A549 (cell line): ENCODE results near the gene RPS6KC1. TPM values are rescaled to one million over a fixed set of nuclear protein-coding genes. Genes with fewer than 3 reads are reported as not detected.

Experiments
- ATAC-seq, 2 experiments: fragments of 200-7000 bp in 1 of 2; fragments of >200 bp in 1 of 2; cut with Nextera tagmentation in 1 of 2; cut with Tn5 transposase in 1 of 2; 3 replicates each; pipeline versions ENCODE4 v1.8.0 to v1.9.1; 2018 to 2020; ENCODE audit warnings: mild to moderate bottlenecking in 1 of 2, moderate library complexity in 1 of 2
- CTCF ChIA-PET: fragments of 300-600 bp; sonication (Branson Sonifier 250); formaldehyde crosslinking; extraction: SDS; loops from one replicate; lab custom pipeline; 2021; ENCODE audit warnings: antibody characterized with exemption, inconsistent platforms; lab: Yijun Ruan, JAX
- POLR2A ChIA-PET: fragments of 350-600 bp; formaldehyde crosslinking; extraction: SDS; loops from one replicate; lab custom pipeline; 2021; ENCODE audit warnings: antibody characterized with exemption, inconsistent platforms; lab: Yijun Ruan, JAX
- DNase-seq, 2 experiments: peaks; one replicate each; pipeline versions ENCODE4 v3.0.0 to v3.0.0-alpha.2; 2011 to 2016; ENCODE audit warnings: low read depth in 1 of 2, low spot score in 1 of 2
- FAIRE-seq: peaks from 2 replicates; lab custom pipeline; 2011; peaks lifted over from hg19 to GRCh38; lab: Jason Lieb, UNC
- H3K27ac ChIP-seq, 2 experiments: fragments of >200 bp; sonication (Bioruptor Twin); formaldehyde crosslinking; 3 replicates each; pipeline ENCODE4 v1.5.1; 2016 to 2017
- H3K4me1 ChIP-seq: fragments of >200 bp; sonication (Bioruptor Twin); formaldehyde crosslinking; 3 replicates; pipeline ENCODE4 v1.6.1; 2016
- H3K4me2 ChIP-seq: fragments of >200 bp; sonication (Bioruptor Twin); formaldehyde crosslinking; 3 replicates; pipeline ENCODE4 v1.6.1; 2016
- H3K4me3 ChIP-seq: fragments of >200 bp; sonication (Bioruptor Twin); formaldehyde crosslinking; 3 replicates; pipeline ENCODE4 v1.5.1; 2016
- H3K9me3 ChIP-seq: fragments of >200 bp; sonication (Bioruptor Twin); formaldehyde crosslinking; 3 replicates; pipeline ENCODE4 v1.6.1; 2016
- ATOH8 ChIP-seq: fragments of 250-450 bp; sonication (Bioruptor Pico); IDR thresholded peaks from 2 replicates; pipeline ENCODE4 v1.5.0; 2020; ENCODE audit warnings: low read depth, mild to moderate bottlenecking, moderate library complexity
- BHLHE40 ChIP-seq: IDR thresholded peaks from 2 replicates; pipeline ENCODE4 v1.6.1; 2012; ENCODE audit warnings: low read depth, low read length, inconsistent platforms
- CBX2 ChIP-seq: fragments of 200-600 bp; sonication (generic); IDR thresholded peaks from 2 replicates; pipeline ENCODE4 v1.6.1; 2016; ENCODE audit warnings: low read depth, mild to moderate bottlenecking, borderline replicate concordance
- CBX8 ChIP-seq: fragments of 200-600 bp; sonication (generic); IDR thresholded peaks from 2 replicates; pipeline ENCODE4 v1.6.1; 2016
- CEBPB ChIP-seq, 2 experiments: fragments of >200 bp in 1 of 2; sonication (Bioruptor Twin) in 1 of 2; formaldehyde crosslinking in 1 of 2; IDR thresholded peaks; 2 replicates each; pipeline ENCODE4 v1.6.1; 2012 to 2016
- CTCF ChIP-seq: fragments of >200 bp; sonication (Bioruptor Twin); formaldehyde crosslinking; IDR thresholded peaks from 3 replicates; pipeline ENCODE4 v1.5.1; 2016
- EHMT2 ChIP-seq: fragments of 200-600 bp; sonication (generic); IDR thresholded peaks from 2 replicates; pipeline ENCODE4 v1.6.1; 2016; ENCODE audit warnings: antibody characterized with exemption, low read depth, mild to moderate bottlenecking, moderate library complexity
- EP300 ChIP-seq, 2 experiments: fragments of >200 bp; sonication (Bioruptor Twin); formaldehyde crosslinking; IDR thresholded peaks; 2 replicates in 1 of 2; 3 replicates in 1 of 2; pipeline ENCODE4 v1.6.1; 2016 to 2017
- FOSB ChIP-seq: fragments of 250-450 bp; sonication (Bioruptor Pico); IDR thresholded peaks from 2 replicates; pipeline ENCODE4 v1.5.0; 2020; ENCODE audit warnings: mild to moderate bottlenecking, moderate library complexity
- FOSL2 ChIP-seq, 2 experiments: fragments of 450-650 bp in 1 of 2; fragments of >200 bp in 1 of 2; sonication (Bioruptor Twin) in 1 of 2; formaldehyde crosslinking; IDR thresholded peaks; 2 replicates each; pipeline versions ENCODE4 v1.5.0 to v1.6.1; 2016 to 2020; ENCODE audit warnings: mild to moderate bottlenecking in 1 of 2, moderate library complexity in 1 of 2
- HDAC2 ChIP-seq: fragments of 200-600 bp; sonication (generic); IDR thresholded peaks from 2 replicates; pipeline ENCODE4 v1.6.1; 2016
- HOXB13 ChIP-seq: fragments of 250-450 bp; sonication (Bioruptor Pico); IDR thresholded peaks from 2 replicates; pipeline ENCODE4 v1.5.0; 2020; ENCODE audit warnings: low read depth, mild to moderate bottlenecking, moderate library complexity
- HOXB5 ChIP-seq: fragments of 250-450 bp; sonication (Bioruptor Pico); IDR thresholded peaks from 2 replicates; pipeline ENCODE4 v1.5.0; 2020; ENCODE audit warnings: mild to moderate bottlenecking, moderate library complexity
- JUN ChIP-seq, 2 experiments: fragments of >200 bp; sonication (Bioruptor Twin); formaldehyde crosslinking; IDR thresholded peaks; 2 replicates in 1 of 2; 3 replicates in 1 of 2; pipeline ENCODE4 v1.6.1; 2016 to 2017
- KDM1A ChIP-seq: fragments of 200-600 bp; sonication (generic); IDR thresholded peaks from 2 replicates; pipeline ENCODE4 v1.6.1; 2016; ENCODE audit warnings: low read depth, mild to moderate bottlenecking
- KDM5A ChIP-seq: fragments of 200-600 bp; sonication (generic); IDR thresholded peaks from 2 replicates; pipeline ENCODE4 v1.6.1; 2016; ENCODE audit warnings: antibody characterized with exemption, mild to moderate bottlenecking
- NPAS2 ChIP-seq: fragments of 250-450 bp; sonication (Bioruptor Pico); IDR thresholded peaks from 2 replicates; pipeline ENCODE4 v1.8.0; 2022; ENCODE audit warnings: mild to moderate bottlenecking, moderate library complexity, borderline replicate concordance
- NR3C1 ChIP-seq: fragments of >200 bp; sonication (Bioruptor Twin); formaldehyde crosslinking; IDR thresholded peaks from 3 replicates; pipeline ENCODE4 v1.6.1; 2017
- POLR2AphosphoS2 ChIP-seq: conservative IDR thresholded peaks from 2 replicates; pipeline ENCODE4 v1.6.1; 2012; ENCODE audit warnings: low read length, improper control_type of control experiment, inconsistent platforms
- RAD21 ChIP-seq, 2 experiments: fragments of >200 bp in 1 of 2; sonication (Bioruptor Twin) in 1 of 2; formaldehyde crosslinking in 1 of 2; IDR thresholded peaks in 1 of 2; conservative IDR thresholded peaks in 1 of 2; 2 replicates in 1 of 2; 3 replicates in 1 of 2; pipeline ENCODE4 v1.6.1; 2012 to 2018; ENCODE audit warnings: inconsistent platforms in 1 of 2
- RCOR1 ChIP-seq: fragments of 150-350 bp; IDR thresholded peaks from 2 replicates; pipeline ENCODE4 v1.6.1; 2014; ENCODE audit warnings: antibody characterized with exemption, low read length, low read depth
- RFX5 ChIP-seq: fragments of 450-650 bp; IDR thresholded peaks from 2 replicates; pipeline ENCODE4 v1.7.1; 2014; ENCODE audit warnings: antibody characterized with exemption, mild to moderate bottlenecking, moderate library complexity
- TFCP2L1 ChIP-seq: fragments of 250-450 bp; sonication (Bioruptor Pico); IDR thresholded peaks from 2 replicates; pipeline ENCODE4 v1.5.0; 2021; ENCODE audit warnings: mild to moderate bottlenecking
- ZC3H11A ChIP-seq: fragments of 450-650 bp; IDR thresholded peaks from 2 replicates; pipeline ENCODE4 v1.6.1; 2014; ENCODE audit warnings: antibody characterized with exemption, mild to moderate bottlenecking
- ZNF302 ChIP-seq: fragments of 250-450 bp; sonication (Bioruptor Pico); IDR thresholded peaks from 2 replicates; pipeline ENCODE4 v1.9.0; 2021; ENCODE audit warnings: inconsistent platforms, mild to moderate bottlenecking, moderate library complexity
- WGBS: methylation state at CpG from one replicate; pipeline ENCODE4 v1.1.6; 2017; ENCODE audit errors: missing lambda C conversion rate; 5-methylcytosine and 5-hydroxymethylcytosine counted together
- polyA plus RNA-seq, 4 experiments: library from polyadenylated mRNA; depleted of rRNA in 3 of 4; stranded (reverse); fragments of >200 nt; fragmentation: RNase III in 1 of 4; extraction: RNeasy Plus Mini Kit Qiagen cat#74134 plus additional on column Dnase treatment in 1 of 4; gene quantifications; 2 replicates in 3 of 4; 3 replicates in 1 of 4; pipeline ENCODE4 v1.2.3, GENCODE V29; 2011 to 2017
- TF ChIP-seq, protein P1 (sequence below): fragments of >200 bp; sonication (Bioruptor Twin); formaldehyde crosslinking; IDR thresholded peaks from 3 replicates; pipeline ENCODE4 v1.6.1; 2016

Gene RPS6KC1
- polyA plus RNA-seq, 2 of the 4 experiments (the other 2 are of a cell fraction): 11.7 to 25.4 TPM

DNA sequence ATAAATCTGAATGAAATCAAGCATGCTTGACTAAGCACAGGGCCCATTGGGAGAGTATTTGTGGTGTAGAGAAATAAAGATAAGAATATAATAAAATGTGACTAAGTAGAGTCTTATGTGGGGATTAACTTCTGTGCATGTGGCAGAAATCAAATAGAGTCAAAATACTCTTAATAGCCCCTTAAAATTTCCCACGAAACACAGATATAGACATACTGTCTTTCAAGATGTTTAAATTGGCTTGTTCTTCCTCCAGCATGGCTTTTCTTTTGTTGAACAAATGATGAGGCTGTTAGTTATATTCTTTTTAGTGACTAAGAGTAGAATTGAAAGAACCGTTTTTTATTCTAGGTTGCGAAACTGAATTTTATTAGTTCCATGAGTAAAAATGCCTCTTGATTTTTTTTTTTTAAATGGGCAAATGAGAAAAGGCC lies 112.3 kb downstream of the RPS6KC1 start:
- Histone ChIP-seq H3K4me1 (no peaks in the 10 kb centered on the region), H3K4me2 (no peak overlapping the region), H3K9me3 (no peaks in the 10 kb centered on the region), H3K4me3 (no peak overlapping the region), H3K27ac (no peak overlapping the region)
- 85% methylated on average over 3 of the region's 3 CpGs for WGBS
- no peak for DNase-seq
- no peak for TF ChIP-seq HOXB13
- TF ChIP-seq RCOR1: no peak
- no peak for TF ChIP-seq CBX8
- no peak for TF ChIP-seq RFX5
- no peak for TF ChIP-seq FOSL2 (IDR thresholded peaks at IDR 0.05)
- no peak for TF ChIP-seq FOSL2 (CRISPR knock-in tag; IDR thresholded peaks at IDR 0.05)
- no peak for TF ChIP-seq CTCF
- no peak for TF ChIP-seq KDM5A
- no peak for TF ChIP-seq CEBPB (IDR thresholded peaks at IDR 0.05)
- no peak for TF ChIP-seq BHLHE40
- no peak for TF ChIP-seq CBX2
- ChIA-PET CTCF (no interaction called here), POLR2A (no interaction called here)
- no peak for FAIRE-seq
- ATAC-seq: no peak

DNA sequence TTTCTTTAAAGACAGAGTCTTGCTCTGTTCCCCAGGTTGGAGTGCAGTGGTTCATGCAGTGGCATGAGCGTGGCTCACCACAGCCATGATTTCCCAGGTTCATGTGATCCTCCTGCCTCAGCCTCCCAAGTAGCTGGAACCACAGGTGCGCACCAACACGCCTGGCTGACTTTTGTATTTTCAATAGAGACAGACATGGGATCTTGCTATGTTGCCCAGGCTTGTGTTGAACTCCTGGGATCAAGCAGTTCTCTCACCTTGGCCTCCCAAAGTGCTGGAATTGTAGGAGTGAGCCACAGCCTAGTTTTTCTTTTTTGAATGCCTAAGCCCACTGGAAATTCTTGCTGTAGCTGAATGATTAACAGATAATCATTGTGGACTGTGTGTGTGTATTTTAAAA lies 113.5 kb downstream of the RPS6KC1 start:
- CTCF ChIA-PET: no interaction called here
- H3K27ac ChIP-seq: no peak overlapping the region
- no peak for DNase-seq
- no peak for TF ChIP-seq JUN (IDR thresholded peaks at IDR 0.05)
- no peak for TF ChIP-seq NR3C1
- no peak for TF ChIP-seq TFCP2L1 (CRISPR knock-in tag)
- TF ChIP-seq, all 56 proteins: peak for 0
- ATAC-seq (no peak), FAIRE-seq (no peak)
- Histone ChIP-seq H3K9me3 (no peaks in the 10 kb centered on the region), H3K4me1 (no peaks in the 10 kb centered on the region), H3K4me2 (no peak overlapping the region), H3K4me3 (no peak overlapping the region)
- POLR2A ChIA-PET: no interaction called here
- WGBS: 100% methylated on average over 3 of the region's 3 CpGs

DNA sequence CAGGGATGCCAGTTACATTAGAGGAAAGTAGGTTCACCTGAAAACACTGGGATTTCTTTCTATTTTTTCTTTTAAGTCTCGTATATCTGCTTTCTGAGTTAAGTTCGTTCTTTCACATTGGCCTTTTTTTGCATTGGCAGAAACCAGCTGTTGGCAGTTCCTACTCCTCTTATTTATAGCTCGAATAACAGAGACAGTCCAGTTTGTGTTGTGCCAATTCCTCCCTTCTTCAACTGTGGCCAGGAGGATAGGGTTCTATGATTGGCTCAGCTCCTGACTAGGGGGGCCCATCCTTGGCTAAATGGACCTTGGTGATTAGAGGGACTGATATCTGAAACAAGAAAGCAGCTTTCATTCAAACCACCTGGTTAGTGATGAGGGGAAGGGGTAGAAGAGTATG lies 115.8 kb downstream of the RPS6KC1 start:
- Histone ChIP-seq H3K4me3 (no peak overlapping the region), H3K4me1 (peaks cover 8% of the 10 kb centered on the region; the same call in 1 of the 3 replicates), H3K4me2 (no peak overlapping the region)
- ATAC-seq (no peak), FAIRE-seq (no peak)
- POLR2A ChIA-PET: no interaction called here
- TF ChIP-seq FOSB (CRISPR knock-in tag): no peak
- TF ChIP-seq CTCF: no peak
- TF ChIP-seq POLR2AphosphoS2: no peak
- no peak for TF ChIP-seq JUN (IDR thresholded peaks at IDR 0.05)
- TF ChIP-seq HDAC2: no peak
- TF ChIP-seq ZC3H11A: no peak
- no peak for TF ChIP-seq EHMT2
- TF ChIP-seq ZNF302 (CRISPR knock-in tag): no peak
- no peak for TF ChIP-seq KDM1A
- TF ChIP-seq HOXB13: no peak
- TF ChIP-seq, protein P1, sequence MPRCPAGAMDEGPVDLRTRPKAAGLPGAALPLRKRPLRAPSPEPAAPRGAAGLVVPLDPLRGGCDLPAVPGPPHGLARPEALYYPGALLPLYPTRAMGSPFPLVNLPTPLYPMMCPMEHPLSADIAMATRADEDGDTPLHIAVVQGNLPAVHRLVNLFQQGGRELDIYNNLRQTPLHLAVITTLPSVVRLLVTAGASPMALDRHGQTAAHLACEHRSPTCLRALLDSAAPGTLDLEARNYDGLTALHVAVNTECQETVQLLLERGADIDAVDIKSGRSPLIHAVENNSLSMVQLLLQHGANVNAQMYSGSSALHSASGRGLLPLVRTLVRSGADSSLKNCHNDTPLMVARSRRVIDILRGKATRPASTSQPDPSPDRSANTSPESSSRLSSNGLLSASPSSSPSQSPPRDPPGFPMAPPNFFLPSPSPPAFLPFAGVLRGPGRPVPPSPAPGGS: no peak
- no peak for TF ChIP-seq BHLHE40
- no peak for TF ChIP-seq HOXB5
- no peak for TF ChIP-seq CEBPB (IDR thresholded peaks at IDR 0.05)
- no peak for TF ChIP-seq NR3C1
- TF ChIP-seq KDM5A: no peak
- TF ChIP-seq RAD21 (conservative IDR thresholded peaks at IDR 0.05 in 1 of 2, IDR thresholded peaks at IDR 0.05 in 1 of 2): no peak
- TF ChIP-seq EP300 (IDR thresholded peaks at IDR 0.05): no peak
- no peak for TF ChIP-seq NPAS2 (CRISPR knock-in tag)
- TF ChIP-seq ATOH8 (CRISPR knock-in tag): no peak
- TF ChIP-seq, all 56 proteins: peak for 0
- no peak overlapping the region for H3K27ac ChIP-seq
- H3K9me3 ChIP-seq: no peaks in the 10 kb centered on the region
- DNase-seq: no peak
- WGBS: 68% methylated on average over 3 of the region's 3 CpGs
- CTCF ChIA-PET: interaction anchor here (0.6 kb wide), 1 partner anchor 37 kb away, joined by 3 read pairs; no protein-coding TSS in a partner anchor
